OCI-LY7 (cell line): ENCODE measurements around the gene CHD5.

Experiments used
- CTCF ChIP-seq: fragments of 200-600 bp; sonication (generic); conservative IDR thresholded peaks from 2 replicates; pipeline ENCODE4 v1.5.1; 2014; ENCODE audit warnings: mild to moderate bottlenecking, antibody characterized with exemption, low read length, moderate library complexity, mixed read lengths
- EZH2phosphoT487 ChIP-seq: fragments of 200-600 bp; sonication (generic); IDR thresholded peaks from 2 replicates; pipeline ENCODE4 v1.6.1; 2018; ENCODE audit warnings: low read depth, borderline replicate concordance, mild to moderate bottlenecking, mixed run types, antibody characterized with exemption, low read length, moderate library complexity, mixed read lengths

- TF ChIP-seq EZH2phosphoT487: no peak
- no peak for TF ChIP-seq CTCF
Observed at GRCh38 chr1:6128276-6129081, 51.6 kb downstream of the CHD5 start.
